ENCODE data around the gene CEACAM20.
"Not testable (repeated sequence)": the region's sequence is repeated elsewhere in the genome, so short reads cannot be mapped to it uniquely, and the experiment has no call there.

The CEACAM20 gene

DNA sequence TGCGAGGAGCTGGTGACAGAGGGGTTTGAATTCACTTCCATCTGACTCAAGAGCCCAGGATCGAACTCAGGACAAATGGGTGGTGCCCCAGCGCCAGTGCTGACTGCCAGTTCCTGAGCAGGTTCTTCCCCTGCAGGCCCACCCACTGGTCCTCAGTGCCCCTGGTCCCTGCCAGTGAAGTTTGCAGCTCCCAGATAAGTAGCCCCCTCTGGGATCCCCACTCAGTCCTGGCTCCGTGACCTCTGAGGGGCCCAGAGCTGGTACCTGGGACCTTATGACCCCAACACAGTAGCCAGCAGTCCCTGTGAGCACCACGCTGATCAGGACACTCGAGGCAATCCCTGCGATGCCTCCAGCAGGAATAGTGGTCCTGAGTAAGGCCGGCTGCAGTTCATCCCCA is 11.3 kb upstream of the CEACAM20 start:
- Histone ChIP-seq H2BK5ac (ENCODE audit: low read depth, low read length, poor library complexity) (no peak overlapping the region), H2BK120ac (ENCODE audit: insufficient read depth, low read length, poor library complexity) (no peak overlapping the region), H3K14ac (ENCODE audit: low read length) (no peak overlapping the region), H3K4me1 (ENCODE audit: control insufficient read depth in 1 of 2, insufficient read depth in 2 of 2, low read length in 2 of 2) (no peaks in the 10 kb centered on the region), H4K91ac (ENCODE audit: low read depth, low read length) (no peak overlapping the region), H2AK5ac (ENCODE audit: low read length) (no peak overlapping the region), H3K4me3 (ENCODE audit: low read depth, low read length) (no peak overlapping the region), H3K9me3 (ENCODE audit: insufficient read depth, low read depth, low read length) (peaks cover 10% of the 10 kb centered on the region), H3K79me2 (ENCODE audit: control insufficient read depth, insufficient read depth, low read length, poor library complexity) (no peaks in the 10 kb centered on the region), H3K4ac (ENCODE audit: low read depth, low read length) (no peak overlapping the region), H3K18ac (ENCODE audit: low read length) (no peak overlapping the region), H4K8ac (ENCODE audit: low read depth, low read length) (no peak overlapping the region), H4K12ac (ENCODE audit: low read depth, low read length) (no peak overlapping the region), H3K23ac (ENCODE audit: low read length) (no peak overlapping the region), H3K9ac (ENCODE audit: low read length) (no peak overlapping the region), H3K27ac (ENCODE audit: low read depth, low read length) (no peak overlapping the region), H3K36me3 (ENCODE audit: control insufficient read depth in 1 of 2, insufficient read depth in 2 of 2, low read length in 2 of 2) (no peaks in the 10 kb centered on the region), H2BK12ac (ENCODE audit: low read length) (no peak overlapping the region), H3K27me3 (ENCODE audit: insufficient read depth, low read length) (no peaks in the 10 kb centered on the region), H3K4me2 (ENCODE audit: low read length) (no peak overlapping the region), H3K79me1 (ENCODE audit: low read length) (no peaks in the 10 kb centered on the region), H2AFZ (ENCODE audit: insufficient read depth, low read length, poor library complexity) (no peak overlapping the region)
- no peak for DNase-seq
- no CpG with 5 or more reads among the region's 8 CpGs for WGBS (ENCODE audit: extremely low coverage, insufficient coverage, insufficient read length)

DNA sequence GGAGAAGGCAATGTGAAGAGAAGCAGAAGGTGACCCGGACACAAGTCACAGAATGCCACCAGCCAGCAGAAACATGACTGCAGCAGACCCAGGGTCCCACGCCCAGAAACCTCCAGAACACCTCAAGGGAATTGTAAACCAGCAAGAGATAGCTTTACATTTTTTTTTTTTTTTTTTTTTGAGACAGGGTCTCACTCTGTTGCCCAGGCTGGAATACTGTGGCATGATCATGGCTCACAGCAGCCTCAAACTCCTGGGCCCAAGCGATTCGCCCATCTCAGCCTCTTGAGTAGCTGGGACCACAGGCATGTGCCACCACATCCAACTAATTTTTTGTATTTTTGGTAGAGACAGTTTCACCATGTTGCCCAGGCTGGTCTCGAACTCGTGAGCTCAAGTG is 10.5 kb upstream of the CEACAM20 start:
- H4K8ac ChIP-seq (ENCODE audit: low read depth, low read length): no peak overlapping the region
- H3K4me1 ChIP-seq (ENCODE audit: control insufficient read depth in 1 of 2, insufficient read depth in 2 of 2, low read length in 2 of 2): no peaks in the 10 kb centered on the region
- H2AFZ ChIP-seq (ENCODE audit: insufficient read depth, low read length, poor library complexity): no peak overlapping the region
- H3K4me3 ChIP-seq (ENCODE audit: low read depth, low read length): no peak overlapping the region
- H3K14ac ChIP-seq (ENCODE audit: low read length): no peak overlapping the region
- no peak overlapping the region for H3K18ac ChIP-seq (ENCODE audit: low read length)
- no peak overlapping the region for H3K27ac ChIP-seq (ENCODE audit: low read depth, low read length)
- H2BK120ac ChIP-seq (ENCODE audit: insufficient read depth, low read length, poor library complexity): no peak overlapping the region
- H3K79me1 ChIP-seq (ENCODE audit: low read length): no peaks in the 10 kb centered on the region
- H3K27me3 ChIP-seq (ENCODE audit: insufficient read depth, low read length): no peaks in the 10 kb centered on the region
- no peak overlapping the region for H3K4ac ChIP-seq (ENCODE audit: low read depth, low read length)
- no peak overlapping the region for H3K4me2 ChIP-seq (ENCODE audit: low read length)
- H4K91ac ChIP-seq (ENCODE audit: low read depth, low read length): no peak overlapping the region
- H2AK5ac ChIP-seq (ENCODE audit: low read length): no peak overlapping the region
- H3K79me2 ChIP-seq (ENCODE audit: control insufficient read depth, insufficient read depth, low read length, poor library complexity): no peaks in the 10 kb centered on the region
- WGBS (ENCODE audit: extremely low coverage, insufficient coverage, insufficient read length): no CpG with 5 or more reads among the region's 6 CpGs
- no peak overlapping the region for H2BK5ac ChIP-seq (ENCODE audit: low read depth, low read length, poor library complexity)
- H3K9ac ChIP-seq (ENCODE audit: low read length): no peak overlapping the region
- no peak overlapping the region for H2BK12ac ChIP-seq (ENCODE audit: low read length)
- H3K9me3 ChIP-seq (ENCODE audit: insufficient read depth, low read depth, low read length): peaks cover 11% of the 10 kb centered on the region
- DNase-seq: no peak
- H4K12ac ChIP-seq (ENCODE audit: low read depth, low read length): no peak overlapping the region
- no peak overlapping the region for H3K23ac ChIP-seq (ENCODE audit: low read length)
- no peaks in the 10 kb centered on the region for H3K36me3 ChIP-seq (ENCODE audit: control insufficient read depth in 1 of 2, insufficient read depth in 2 of 2, low read length in 2 of 2)

- no CpG with 5 or more reads among the region's 11 CpGs for WGBS (ENCODE audit: extremely low coverage, insufficient coverage, insufficient read length)
- Histone ChIP-seq H3K79me2 (ENCODE audit: control insufficient read depth, insufficient read depth, low read length, poor library complexity) (no peaks in the 10 kb centered on the region), H3K18ac (ENCODE audit: low read length) (no peak overlapping the region), H4K12ac (ENCODE audit: low read depth, low read length) (no peak overlapping the region), H3K9ac (ENCODE audit: low read length) (no peak overlapping the region), H4K8ac (ENCODE audit: low read depth, low read length) (no peak overlapping the region), H2AFZ (ENCODE audit: insufficient read depth, low read length, poor library complexity) (no peak overlapping the region), H2AK5ac (ENCODE audit: low read length) (no peak overlapping the region), H3K14ac (ENCODE audit: low read length) (no peak overlapping the region), H2BK5ac (ENCODE audit: low read depth, low read length, poor library complexity) (no peak overlapping the region), H3K4me1 (ENCODE audit: control insufficient read depth in 1 of 2, insufficient read depth in 2 of 2, low read length in 2 of 2) (no peaks in the 10 kb centered on the region), H2BK120ac (ENCODE audit: insufficient read depth, low read length, poor library complexity) (no peak overlapping the region), H3K27ac (ENCODE audit: low read depth, low read length) (no peak overlapping the region), H3K4me2 (ENCODE audit: low read length) (no peak overlapping the region), H3K79me1 (ENCODE audit: low read length) (no peaks in the 10 kb centered on the region), H3K36me3 (ENCODE audit: control insufficient read depth in 1 of 2, insufficient read depth in 2 of 2, low read length in 2 of 2) (no peaks in the 10 kb centered on the region), H2BK12ac (ENCODE audit: low read length) (no peak overlapping the region), H3K23ac (ENCODE audit: low read length) (no peak overlapping the region), H3K4ac (ENCODE audit: low read depth, low read length) (no peak overlapping the region), H3K9me3 (ENCODE audit: insufficient read depth, low read depth, low read length) (peaks cover 14% of the 10 kb centered on the region), H3K27me3 (ENCODE audit: insufficient read depth, low read length) (no peaks in the 10 kb centered on the region), H4K91ac (ENCODE audit: low read depth, low read length) (no peak overlapping the region), H3K4me3 (ENCODE audit: low read depth, low read length) (no peak overlapping the region)
- no peak for DNase-seq
Measured at GRCh38 chr19:44539236-44539826, 9.9 kb upstream of the CEACAM20 start.

GRCh38 chr19:44535361-44535760 is 5.9 kb upstream of the CEACAM20 start:
- H4K8ac ChIP-seq (ENCODE audit: low read depth, low read length); H2BK5ac ChIP-seq (ENCODE audit: low read depth, low read length, poor library complexity); H3K4me3 ChIP-seq (ENCODE audit: low read depth, low read length); H3K4me2 ChIP-seq (ENCODE audit: low read length); H3K18ac ChIP-seq (ENCODE audit: low read length); H3K79me1 ChIP-seq (ENCODE audit: low read length); H3K27me3 ChIP-seq (ENCODE audit: insufficient read depth, low read length); H3K14ac ChIP-seq (ENCODE audit: low read length); H3K4me1 ChIP-seq (ENCODE audit: control insufficient read depth in 1 of 2, insufficient read depth in 2 of 2, low read length in 2 of 2); H3K23ac ChIP-seq (ENCODE audit: low read length); H3K79me2 ChIP-seq (ENCODE audit: control insufficient read depth, insufficient read depth, low read length, poor library complexity); H2AFZ ChIP-seq (ENCODE audit: insufficient read depth, low read length, poor library complexity); H3K36me3 ChIP-seq (ENCODE audit: control insufficient read depth in 1 of 2, insufficient read depth in 2 of 2, low read length in 2 of 2); DNase-seq; H4K91ac ChIP-seq (ENCODE audit: low read depth, low read length); H3K4ac ChIP-seq (ENCODE audit: low read depth, low read length); H3K9ac ChIP-seq (ENCODE audit: low read length); H2BK12ac ChIP-seq (ENCODE audit: low read length); H2BK120ac ChIP-seq (ENCODE audit: insufficient read depth, low read length, poor library complexity); H2AK5ac ChIP-seq (ENCODE audit: low read length); H4K12ac ChIP-seq (ENCODE audit: low read depth, low read length); H3K27ac ChIP-seq (ENCODE audit: low read depth, low read length): not testable (repeated sequence)
- peaks cover 22% of the 10 kb centered on the region for H3K9me3 ChIP-seq (ENCODE audit: insufficient read depth, low read depth, low read length)
- WGBS (ENCODE audit: extremely low coverage, insufficient coverage, insufficient read length): no CpG with 5 or more reads among the region's 3 CpGs
